Measurements from ENCODE around the gene WWC1.

- TF ChIP-seq CTCF (IDR thresholded peaks at IDR 0.05; ENCODE audit: insufficient read depth, low read depth, low read length) (no peak), EZH2 (IDR thresholded peaks at IDR 0.05; ENCODE audit: insufficient read depth, low read length) (no peak)
Measured at GRCh38 chr5:168334695-168335094, 43.2 kb downstream of the WWC1 start.
